ENCODE data around the gene LTO1. TPM values are rescaled to one million over a fixed set of nuclear protein-coding genes. Genes with fewer than 3 reads are reported as not detected.

The LTO1 gene
- total and polyA plus RNA-seq, 2 of the 13 experiments (the other 11 are each of a cell fraction or from before 2014, with no cell fraction given), result 11.8 to 15.0 TPM

DNA sequence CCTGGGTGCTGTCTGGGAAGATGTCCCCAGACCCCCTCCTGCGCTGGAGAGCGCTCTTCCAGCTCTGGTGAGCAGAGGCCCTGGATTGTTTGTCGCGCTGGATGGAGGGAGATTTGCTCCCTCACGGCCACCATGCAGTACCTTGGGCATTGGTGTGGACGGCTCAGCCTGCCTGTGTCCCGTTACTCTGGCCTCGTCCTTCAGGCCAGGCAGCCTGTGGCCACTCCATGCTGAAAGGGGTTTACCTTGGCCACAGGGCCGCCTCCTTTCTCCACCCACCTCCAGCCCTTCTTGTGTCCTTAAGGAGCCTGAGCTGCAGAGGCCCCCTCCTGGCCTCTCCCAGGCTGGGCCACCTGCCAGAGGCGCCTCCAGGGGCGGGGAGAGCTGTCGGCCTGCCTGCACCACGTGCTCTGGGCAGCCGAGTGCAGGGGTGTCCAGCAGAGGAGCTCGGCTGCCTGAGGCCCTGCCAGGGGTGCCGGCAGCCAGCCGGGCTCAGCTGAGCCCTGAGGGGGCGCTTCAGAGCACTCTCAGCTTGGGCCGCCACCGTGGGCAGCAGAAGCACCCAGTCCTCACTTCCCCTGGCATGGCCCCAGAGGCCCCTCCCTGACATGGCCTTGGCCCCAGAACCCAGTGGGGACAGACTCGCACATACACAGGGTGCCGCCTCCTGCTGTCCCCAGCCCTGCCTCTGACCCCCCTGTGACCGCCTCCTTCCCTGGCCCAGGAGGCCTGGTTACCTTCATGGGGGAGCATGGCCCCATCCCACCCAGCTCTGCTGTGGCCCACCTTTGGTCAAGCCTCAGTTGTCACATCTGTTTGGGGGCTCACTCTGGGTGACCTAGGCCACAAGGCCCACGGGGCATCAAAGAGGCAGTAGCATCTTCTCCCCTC, 30.8 kb downstream of the LTO1 start (continued):
- TF ChIP-seq, protein P1, sequence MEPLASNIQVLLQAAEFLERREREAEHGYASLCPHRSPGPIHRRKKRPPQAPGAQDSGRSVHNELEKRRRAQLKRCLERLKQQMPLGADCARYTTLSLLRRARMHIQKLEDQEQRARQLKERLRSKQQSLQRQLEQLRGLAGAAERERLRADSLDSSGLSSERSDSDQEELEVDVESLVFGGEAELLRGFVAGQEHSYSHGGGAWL (CRISPR knock-in tag; IDR thresholded peaks at IDR 0.05), result peak; percentile 91
- TF ChIP-seq, protein P2, sequence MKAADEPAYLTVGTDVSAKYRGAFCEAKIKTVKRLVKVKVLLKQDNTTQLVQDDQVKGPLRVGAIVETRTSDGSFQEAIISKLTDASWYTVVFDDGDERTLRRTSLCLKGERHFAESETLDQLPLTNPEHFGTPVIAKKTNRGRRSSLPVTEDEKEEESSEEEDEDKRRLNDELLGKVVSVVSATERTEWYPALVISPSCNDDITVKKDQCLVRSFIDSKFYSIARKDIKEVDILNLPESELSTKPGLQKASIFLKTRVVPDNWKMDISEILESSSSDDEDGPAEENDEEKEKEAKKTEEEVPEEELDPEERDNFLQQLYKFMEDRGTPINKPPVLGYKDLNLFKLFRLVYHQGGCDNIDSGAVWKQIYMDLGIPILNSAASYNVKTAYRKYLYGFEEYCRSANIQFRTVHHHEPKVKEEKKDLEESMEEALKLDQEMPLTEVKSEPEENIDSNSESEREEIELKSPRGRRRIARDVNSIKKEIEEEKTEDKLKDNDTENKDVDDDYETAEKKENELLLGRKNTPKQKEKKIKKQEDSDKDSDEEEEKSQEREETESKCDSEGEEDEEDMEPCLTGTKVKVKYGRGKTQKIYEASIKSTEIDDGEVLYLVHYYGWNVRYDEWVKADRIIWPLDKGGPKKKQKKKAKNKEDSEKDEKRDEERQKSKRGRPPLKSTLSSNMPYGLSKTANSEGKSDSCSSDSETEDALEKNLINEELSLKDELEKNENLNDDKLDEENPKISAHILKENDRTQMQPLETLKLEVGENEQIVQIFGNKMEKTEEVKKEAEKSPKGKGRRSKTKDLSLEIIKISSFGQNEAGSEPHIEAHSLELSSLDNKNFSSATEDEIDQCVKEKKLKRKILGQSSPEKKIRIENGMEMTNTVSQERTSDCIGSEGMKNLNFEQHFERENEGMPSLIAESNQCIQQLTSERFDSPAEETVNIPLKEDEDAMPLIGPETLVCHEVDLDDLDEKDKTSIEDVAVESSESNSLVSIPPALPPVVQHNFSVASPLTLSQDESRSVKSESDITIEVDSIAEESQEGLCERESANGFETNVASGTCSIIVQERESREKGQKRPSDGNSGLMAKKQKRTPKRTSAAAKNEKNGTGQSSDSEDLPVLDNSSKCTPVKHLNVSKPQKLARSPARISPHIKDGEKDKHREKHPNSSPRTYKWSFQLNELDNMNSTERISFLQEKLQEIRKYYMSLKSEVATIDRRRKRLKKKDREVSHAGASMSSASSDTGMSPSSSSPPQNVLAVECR (CRISPR knock-in tag; IDR thresholded peaks at IDR 0.05; ENCODE audit: borderline replicate concordance), result peak; percentile 79; the same call in 1 of the 2 replicates
- 0 out of 2 replicates have a peak, but pooled peaks have one; percentile 56 for TF ChIP-seq CCDC6 (CRISPR knock-in tag; IDR thresholded peaks at IDR 0.05)
- TF ChIP-seq SMC3 (IDR thresholded peaks at IDR 0.05; ENCODE audit: low read length), result peak; percentile 2; the same call in 1 of the 2 replicates
- TF ChIP-seq, protein P3, sequence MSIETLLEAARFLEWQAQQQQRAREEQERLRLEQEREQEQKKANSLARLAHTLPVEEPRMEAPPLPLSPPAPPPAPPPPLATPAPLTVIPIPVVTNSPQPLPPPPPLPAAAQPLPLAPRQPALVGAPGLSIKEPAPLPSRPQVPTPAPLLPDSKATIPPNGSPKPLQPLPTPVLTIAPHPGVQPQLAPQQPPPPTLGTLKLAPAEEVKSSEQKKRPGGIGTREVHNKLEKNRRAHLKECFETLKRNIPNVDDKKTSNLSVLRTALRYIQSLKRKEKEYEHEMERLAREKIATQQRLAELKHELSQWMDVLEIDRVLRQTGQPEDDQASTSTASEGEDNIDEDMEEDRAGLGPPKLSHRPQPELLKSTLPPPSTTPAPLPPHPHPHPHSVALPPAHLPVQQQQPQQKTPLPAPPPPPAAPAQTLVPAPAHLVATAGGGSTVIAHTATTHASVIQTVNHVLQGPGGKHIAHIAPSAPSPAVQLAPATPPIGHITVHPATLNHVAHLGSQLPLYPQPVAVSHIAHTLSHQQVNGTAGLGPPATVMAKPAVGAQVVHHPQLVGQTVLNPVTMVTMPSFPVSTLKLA (IDR thresholded peaks at IDR 0.05), result peak; percentile 83
- TF ChIP-seq, protein P4, sequence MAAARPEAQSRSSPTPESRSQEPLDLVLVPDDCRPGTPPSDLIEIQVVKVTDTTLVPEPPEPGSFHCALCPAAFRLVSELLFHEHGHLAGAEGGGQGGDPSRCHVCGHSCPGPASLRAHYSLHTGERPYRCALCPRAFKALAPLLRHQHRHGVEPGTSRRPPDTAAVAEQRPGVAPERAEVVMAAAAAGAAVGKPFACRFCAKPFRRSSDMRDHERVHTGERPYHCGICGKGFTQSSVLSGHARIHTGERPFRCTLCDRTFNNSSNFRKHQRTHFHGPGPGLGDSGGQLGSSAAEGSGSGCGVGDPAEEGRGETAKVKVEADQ (CRISPR knock-in tag; IDR thresholded peaks at IDR 0.05; ENCODE audit: borderline replicate concordance), result no peak
- peak; percentile 85 for TF ChIP-seq RBFOX2 (IDR thresholded peaks at IDR 0.05; ENCODE audit: low read depth, low read length)
- peak; percentile 78; the same call in 1 of the 2 replicates for TF ChIP-seq ZNF333 (CRISPR knock-in tag; IDR thresholded peaks at IDR 0.05; ENCODE audit: borderline replicate concordance)
- peak; percentile 99 for TF ChIP-seq ZSCAN25 (CRISPR knock-in tag; IDR thresholded peaks at IDR 0.05)
- TF ChIP-seq ZNF317 (CRISPR knock-in tag; IDR thresholded peaks at IDR 0.05), result 0 out of 2 replicates have a peak, but pooled peaks have one; percentile 47
- TF ChIP-seq, protein P5, sequence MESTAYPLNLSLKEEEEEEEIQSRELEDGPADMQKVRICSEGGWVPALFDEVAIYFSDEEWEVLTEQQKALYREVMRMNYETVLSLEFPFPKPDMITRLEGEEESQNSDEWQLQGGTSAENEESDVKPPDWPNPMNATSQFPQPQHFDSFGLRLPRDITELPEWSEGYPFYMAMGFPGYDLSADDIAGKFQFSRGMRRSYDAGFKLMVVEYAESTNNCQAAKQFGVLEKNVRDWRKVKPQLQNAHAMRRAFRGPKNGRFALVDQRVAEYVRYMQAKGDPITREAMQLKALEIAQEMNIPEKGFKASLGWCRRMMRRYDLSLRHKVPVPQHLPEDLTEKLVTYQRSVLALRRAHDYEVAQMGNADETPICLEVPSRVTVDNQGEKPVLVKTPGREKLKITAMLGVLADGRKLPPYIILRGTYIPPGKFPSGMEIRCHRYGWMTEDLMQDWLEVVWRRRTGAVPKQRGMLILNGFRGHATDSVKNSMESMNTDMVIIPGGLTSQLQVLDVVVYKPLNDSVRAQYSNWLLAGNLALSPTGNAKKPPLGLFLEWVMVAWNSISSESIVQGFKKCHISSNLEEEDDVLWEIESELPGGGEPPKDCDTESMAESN (CRISPR knock-in tag; conservative IDR thresholded peaks at IDR 0.05), result peak; percentile 55; the same call in 1 of the 2 replicates

Data from HepG2 (cell line).